Breast epithelium (tissue), 4 donors: ENCODE data around the gene PLEKHF1. TPM values are rescaled to one million over a fixed set of nuclear protein-coding genes. Genes with fewer than 3 reads are reported as not detected.

Experiments used
- DNase-seq, 2 donors: peaks; one replicate each; pipeline ENCODE4 v3.0.0-alpha.2; 2019; ENCODE audit warnings: low spot score in 2 of 2
- H3K27ac ChIP-seq, 2 donors: fragments of 200-600 bp; sonication (generic) in 1 of 2; one replicate each; pipeline ENCODE4 v1.5.1; 2016 to 2019; ENCODE audit warnings: mild to moderate bottlenecking in 1 of 2
- H3K27me3 ChIP-seq, 2 donors: fragments of 200-600 bp; sonication (generic) in 1 of 2; one replicate each; pipeline versions ENCODE4 v1.5.1 to v1.6.0; 2017 to 2019; ENCODE audit warnings: control low read depth in 1 of 2, mild to moderate bottlenecking in 1 of 2
- H3K36me3 ChIP-seq: fragments of 200-600 bp; one replicate; pipeline ENCODE4 v1.5.1; 2019
- H3K4me1 ChIP-seq, 2 donors: fragments of 200-600 bp; sonication (generic); one replicate each; pipeline ENCODE4 v1.5.1; 2016 to 2019; ENCODE audit warnings: control low read depth in 1 of 2
- H3K4me3 ChIP-seq, 3 donors: fragments of 200-600 bp; sonication (generic); 1 replicate in 2 of 3; 2 replicates in 1 of 3; pipeline ENCODE4 v1.5.1; 2016 to 2019; ENCODE audit warnings: mild to moderate bottlenecking in 3 of 3, moderate library complexity in 2 of 3
- H3K9me3 ChIP-seq, 2 donors: fragments of 200-600 bp; sonication (generic) in 1 of 2; one replicate each; pipeline ENCODE4 v1.5.1; 2016 to 2019; ENCODE audit warnings: control low read depth in 1 of 2
- POLR2A ChIP-seq: fragments of 450-650 bp; IDR thresholded peaks from one replicate; pipeline ENCODE4 v1.6.1; 2016; ENCODE audit warnings: antibody characterized with exemption, mild to moderate bottlenecking, moderate library complexity
- POLR2AphosphoS5 ChIP-seq, 3 donors: sonication (generic); formaldehyde crosslinking; IDR thresholded peaks; one replicate each; pipeline ENCODE4 v1.6.1; 2017; ENCODE audit warnings: antibody characterized with exemption in 3 of 3
- intact Hi-C: fragments of 100-400 bp; cut with DNase I; formaldehyde crosslinking; loops from one replicate; pipeline ENCODE4 v1.15.1; 2023; ENCODE audit warnings: low total_unique reads
- total RNA-seq, 3 donors: library from RNA; depleted of rRNA; stranded (reverse); fragments of >200 nt; gene quantifications; one replicate each; pipeline ENCODE4 v1.1.0, GENCODE V29; 2016
- TF ChIP-seq, protein P1 (sequence below), 3 donors: fragments of 450-650 bp; IDR thresholded peaks; one replicate each; pipeline ENCODE4 v1.5.1; 2016 to 2017; ENCODE audit warnings: antibody characterized with exemption in 3 of 3, mild to moderate bottlenecking in 3 of 3, moderate library complexity in 3 of 3

Gene PLEKHF1
- total RNA-seq, 3 donors from 2014 or later = 29.8 to 71.4 (median 58.7) TPM

DNA sequence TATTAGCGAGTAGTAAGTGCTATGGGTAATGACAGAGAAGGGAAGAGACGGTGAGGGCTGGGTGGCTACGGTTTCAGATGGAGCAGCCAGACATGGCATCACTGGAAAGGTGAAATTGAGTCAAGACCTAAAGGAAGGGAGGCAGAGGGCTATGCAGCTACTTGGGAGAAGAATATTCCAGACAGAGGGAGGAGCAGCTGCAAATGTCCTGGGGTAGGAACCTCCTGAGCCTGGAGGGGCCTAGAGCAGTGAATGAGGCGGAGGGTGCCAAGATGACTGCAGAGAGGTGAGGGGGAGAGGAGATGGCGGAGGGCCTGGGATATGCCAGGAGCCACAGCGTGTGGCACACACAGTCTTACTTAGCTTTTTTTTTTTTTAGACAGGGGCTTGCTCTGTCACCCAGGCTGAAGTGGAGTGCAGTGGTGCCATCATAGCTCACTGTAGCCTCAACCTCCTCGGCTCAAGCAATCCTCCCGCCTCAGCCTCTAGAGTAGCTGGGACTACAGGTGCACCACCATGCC lies 21.1 kb downstream of the PLEKHF1 start:
- TF ChIP-seq POLR2AphosphoS5 (IDR thresholded peaks at IDR 0.05) (no peak), POLR2A (no peak)
- TF ChIP-seq, protein P1, sequence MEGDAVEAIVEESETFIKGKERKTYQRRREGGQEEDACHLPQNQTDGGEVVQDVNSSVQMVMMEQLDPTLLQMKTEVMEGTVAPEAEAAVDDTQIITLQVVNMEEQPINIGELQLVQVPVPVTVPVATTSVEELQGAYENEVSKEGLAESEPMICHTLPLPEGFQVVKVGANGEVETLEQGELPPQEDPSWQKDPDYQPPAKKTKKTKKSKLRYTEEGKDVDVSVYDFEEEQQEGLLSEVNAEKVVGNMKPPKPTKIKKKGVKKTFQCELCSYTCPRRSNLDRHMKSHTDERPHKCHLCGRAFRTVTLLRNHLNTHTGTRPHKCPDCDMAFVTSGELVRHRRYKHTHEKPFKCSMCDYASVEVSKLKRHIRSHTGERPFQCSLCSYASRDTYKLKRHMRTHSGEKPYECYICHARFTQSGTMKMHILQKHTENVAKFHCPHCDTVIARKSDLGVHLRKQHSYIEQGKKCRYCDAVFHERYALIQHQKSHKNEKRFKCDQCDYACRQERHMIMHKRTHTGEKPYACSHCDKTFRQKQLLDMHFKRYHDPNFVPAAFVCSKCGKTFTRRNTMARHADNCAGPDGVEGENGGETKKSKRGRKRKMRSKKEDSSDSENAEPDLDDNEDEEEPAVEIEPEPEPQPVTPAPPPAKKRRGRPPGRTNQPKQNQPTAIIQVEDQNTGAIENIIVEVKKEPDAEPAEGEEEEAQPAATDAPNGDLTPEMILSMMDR (IDR thresholded peaks at IDR 0.05) = no peak
- no peaks in the 10 kb centered on the region for H3K27me3 ChIP-seq
- no peaks in the 10 kb centered on the region for H3K36me3 ChIP-seq
- intact Hi-C loops = no loop called here
- H3K4me3 ChIP-seq = no peak overlapping the region
- DNase-seq = no peak
- peak overlapping the region; percentile 17 to 75 for H3K27ac ChIP-seq
- H3K4me1 ChIP-seq = peaks cover 3 to 19% of the 10 kb centered on the region in 2 donors
- peaks cover 0 to 11% of the 10 kb centered on the region in 2 donors for H3K9me3 ChIP-seq

DNA sequence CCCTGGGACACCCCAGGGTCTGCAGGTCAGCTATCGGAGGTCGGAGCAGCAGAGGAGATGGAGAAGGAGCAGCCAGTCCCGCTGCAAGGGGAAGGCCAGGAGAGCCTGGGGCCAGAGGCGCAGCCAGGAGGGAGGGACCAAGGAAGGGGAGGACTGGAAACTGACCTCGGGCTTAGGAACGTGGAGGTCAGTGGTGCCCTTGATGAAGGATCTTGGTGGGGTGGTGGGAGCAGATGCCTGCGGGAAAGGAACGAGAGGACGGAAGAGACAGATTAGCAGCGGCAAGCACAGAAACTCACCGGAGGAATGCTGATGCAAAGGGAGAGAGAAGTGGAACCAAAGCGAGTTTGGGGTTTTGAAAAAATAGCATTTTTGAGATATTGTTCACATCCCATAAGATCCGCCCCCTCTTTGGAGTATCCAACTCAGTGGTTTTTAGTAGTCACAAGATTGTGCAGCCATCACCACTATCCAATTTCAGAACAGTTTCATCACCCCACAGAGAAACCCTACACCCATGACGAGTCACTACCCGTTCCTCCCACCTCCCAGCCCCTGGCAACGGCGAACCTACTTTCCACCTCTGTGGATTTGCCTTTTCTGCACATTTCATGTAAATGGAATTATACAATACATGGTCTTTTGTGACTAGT lies 22.1 kb downstream of the PLEKHF1 start:
- Histone ChIP-seq H3K4me1 (peaks cover 3 to 9% of the 10 kb centered on the region in 2 donors), H3K4me3 (peak overlapping the region; percentile 35 to 50 (median 37)), H3K27ac (peak overlapping the region; percentile 59 to 75), H3K27me3 (no peaks in the 10 kb centered on the region), H3K36me3 (no peaks in the 10 kb centered on the region), H3K9me3 (peaks cover 0 to 11% of the 10 kb centered on the region in 2 donors)
- intact Hi-C loops = no loop called here
- DNase-seq = no peak
- TF ChIP-seq POLR2A (no peak), POLR2AphosphoS5 (IDR thresholded peaks at IDR 0.05) (peak in 1 of 3 donors; percentile 10)
- TF ChIP-seq, protein P1 (IDR thresholded peaks at IDR 0.05) = no peak

DNA sequence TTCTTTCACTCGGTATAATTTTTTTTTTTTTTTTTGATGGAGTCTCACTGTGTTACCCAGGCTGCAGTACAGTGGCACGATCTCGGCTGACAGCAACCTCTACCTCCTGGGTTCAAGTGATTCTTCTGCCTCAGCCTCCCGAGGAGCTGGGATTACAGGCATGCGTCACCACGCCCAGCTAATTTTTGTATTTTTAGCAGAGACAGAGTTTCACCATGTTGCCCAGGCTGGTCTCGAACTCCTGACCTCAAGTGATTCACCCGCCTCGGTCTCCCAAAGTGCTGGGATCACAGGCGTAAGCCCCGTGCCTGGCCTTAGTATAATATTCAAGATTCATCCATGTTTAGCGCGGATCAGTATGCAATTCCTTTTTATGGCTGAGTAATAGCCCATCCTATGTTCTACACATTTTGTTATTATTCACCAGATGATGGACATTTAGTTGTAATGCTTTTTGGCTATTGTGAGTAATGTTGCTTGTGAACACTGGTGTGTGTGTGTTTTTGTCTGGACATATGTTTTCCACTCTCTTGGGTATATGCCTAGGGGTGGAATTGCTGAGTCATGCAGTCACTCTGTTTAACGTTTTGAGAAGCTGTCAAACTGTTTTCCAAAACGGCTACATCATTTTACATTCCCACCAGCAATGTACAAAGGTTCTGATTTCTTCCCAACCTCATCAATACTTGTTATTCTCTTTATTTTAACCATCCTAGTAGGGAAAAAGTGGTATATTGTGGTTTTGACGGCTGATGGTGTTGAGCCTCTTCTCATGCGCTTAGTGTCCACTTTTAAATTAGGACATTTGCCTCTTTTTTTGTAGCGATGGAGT lies 22.9 kb downstream of the PLEKHF1 start:
- H3K9me3 ChIP-seq = peaks cover 0 to 11% of the 10 kb centered on the region in 2 donors
- TF ChIP-seq, protein P1 (IDR thresholded peaks at IDR 0.05) = no peak
- TF ChIP-seq POLR2AphosphoS5 (IDR thresholded peaks at IDR 0.05) = no peak
- TF ChIP-seq POLR2A = no peak
- H3K4me1 ChIP-seq = peaks cover 1 to 3% of the 10 kb centered on the region in 2 donors
- DNase-seq = no peak
- H3K27ac ChIP-seq = no peak overlapping the region
- H3K27me3 ChIP-seq = no peaks in the 10 kb centered on the region
- intact Hi-C loops = no loop called here
- no peaks in the 10 kb centered on the region for H3K36me3 ChIP-seq
- no peak overlapping the region for H3K4me3 ChIP-seq

DNA sequence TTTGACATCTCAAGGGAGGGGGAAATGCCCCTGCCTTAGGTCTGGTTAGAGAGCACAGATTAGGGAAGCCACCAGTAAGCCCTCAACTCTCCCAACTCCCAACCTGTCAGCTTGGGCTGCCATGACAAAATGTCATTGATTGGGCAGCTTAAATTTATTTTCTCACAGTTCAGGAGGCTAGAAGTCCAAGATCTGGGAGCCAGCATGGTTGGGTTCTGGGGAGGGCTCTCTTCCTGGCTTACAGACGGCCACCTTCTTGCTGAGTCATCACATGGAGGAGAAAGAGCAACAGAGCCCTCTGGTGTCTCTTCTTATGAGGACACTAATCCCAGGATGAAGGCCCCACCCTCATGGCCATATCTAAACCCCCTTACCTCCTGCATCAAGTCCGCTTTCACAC lies 25.6 kb downstream of the PLEKHF1 start:
- no peak overlapping the region for H3K27ac ChIP-seq
- intact Hi-C loops = no loop called here

More for the DNA sequence above, 25.6 kb downstream of the PLEKHF1 start:
- DNase-seq = no peak
- peaks cover 0 to 11% of the 10 kb centered on the region in 2 donors for H3K9me3 ChIP-seq
- H3K27me3 ChIP-seq = no peaks in the 10 kb centered on the region
- peaks cover 0 to 3% of the 10 kb centered on the region in 2 donors for H3K4me1 ChIP-seq
- TF ChIP-seq, protein P1 (IDR thresholded peaks at IDR 0.05) = peak in 1 of 3 donors; percentile 19
- TF ChIP-seq POLR2A = no peak
- H3K4me3 ChIP-seq = no peak overlapping the region
- H3K36me3 ChIP-seq = no peaks in the 10 kb centered on the region
